HG03066 (cell line): ENCODE measurements around the gene LRRK1.
"Not testable (repeated sequence)": the region's sequence is repeated elsewhere in the genome, so short reads cannot be mapped to it uniquely, and the experiment has no call there.

ENCODE experiments used
- ATAC-seq: cut with Tn5 transposase; IDR thresholded peaks from one replicate; pipeline ENCODE4 v1.9.1; 2021; ENCODE audit warnings: low read depth; ENCODE audit not compliant: unreplicated experiment

The LRRK1 gene

DNA sequence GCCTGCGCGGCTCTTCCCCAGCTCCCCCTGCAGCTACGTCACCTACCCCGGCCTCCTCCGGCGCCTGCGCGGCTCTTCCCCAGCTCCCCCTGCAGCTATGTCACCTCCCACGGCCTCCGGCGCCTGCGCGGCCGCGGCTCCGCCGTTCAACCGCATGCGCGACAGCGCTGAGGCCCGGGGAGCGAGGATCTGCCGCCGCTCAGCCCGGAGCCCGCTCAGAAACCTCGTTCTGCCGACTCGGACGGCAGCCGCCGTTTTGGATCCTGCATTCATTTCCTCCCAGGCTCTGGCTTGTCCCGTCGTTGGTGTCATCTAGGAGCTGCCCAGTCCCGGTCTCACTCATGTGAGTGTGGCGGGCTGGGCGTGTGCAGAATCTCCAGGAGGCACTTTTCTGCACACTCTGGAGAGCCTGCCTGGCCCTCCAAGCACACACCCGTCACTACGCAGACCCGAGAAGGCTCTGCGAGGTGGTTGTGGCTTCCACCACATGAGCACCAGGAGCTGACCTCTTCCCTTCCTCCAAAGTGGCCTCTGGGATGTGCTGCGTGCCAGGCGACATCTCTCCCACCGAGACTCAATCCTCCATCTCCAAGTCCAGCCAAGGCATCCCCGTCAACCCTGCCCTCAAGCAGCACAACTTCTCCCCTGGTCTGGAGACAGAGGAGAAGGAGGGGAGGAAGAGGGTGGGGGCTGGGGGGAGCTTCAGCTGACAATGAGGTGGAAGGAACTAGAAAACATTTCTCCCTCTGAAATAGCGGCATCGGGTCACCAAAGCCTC, 167.4 kb downstream of the LRRK1 start:
- no peak for ATAC-seq

DNA sequence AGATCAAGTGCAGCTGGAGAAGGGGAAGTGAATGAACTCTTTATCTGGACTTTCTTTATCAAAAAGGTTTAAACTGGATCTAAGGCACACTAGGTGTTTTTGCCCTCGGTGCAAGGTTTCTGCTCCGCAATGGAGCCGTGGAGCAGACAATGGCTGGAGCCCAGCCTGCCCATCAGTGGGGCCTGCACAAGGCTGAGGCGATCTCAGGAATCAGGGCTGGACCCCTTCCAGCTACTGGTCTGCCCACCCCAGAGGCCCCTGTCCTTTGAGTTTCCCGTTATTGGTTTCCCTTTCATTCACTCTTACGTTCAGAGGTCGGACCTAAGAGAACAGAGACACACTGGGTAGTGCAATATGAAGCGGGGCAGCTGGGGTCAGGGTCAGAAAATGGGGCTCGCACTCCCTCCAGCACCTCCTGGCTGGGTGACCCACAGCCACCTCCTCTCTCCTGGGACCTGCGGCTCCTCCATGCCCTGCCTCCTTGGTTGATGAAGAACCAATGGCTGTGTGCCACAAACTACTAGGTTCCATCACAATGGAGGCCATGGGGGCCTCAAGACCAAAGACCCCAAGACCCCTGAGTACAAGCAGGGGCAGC, 168.1 kb downstream of the LRRK1 start:
- ATAC-seq = no peak

DNA sequence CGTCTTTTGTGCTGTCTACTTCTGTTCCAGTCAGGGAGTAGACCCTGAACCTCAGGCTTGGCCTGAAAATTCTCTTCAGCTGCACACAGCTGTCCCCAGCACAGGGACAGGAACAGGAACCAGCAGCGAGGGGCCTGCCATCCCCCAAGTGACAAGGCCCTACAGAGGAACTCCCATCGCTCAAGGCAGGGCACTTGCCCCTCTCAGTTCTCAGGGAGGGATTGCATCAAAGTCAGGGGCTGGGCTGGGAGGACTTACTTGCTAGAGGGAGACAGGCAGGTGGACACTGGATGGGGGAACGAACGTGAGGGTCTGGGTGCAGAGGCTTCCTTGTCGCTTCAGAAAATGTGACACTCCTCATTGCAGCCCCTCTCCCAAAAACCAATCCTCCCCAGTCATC, 169.1 kb downstream of the LRRK1 start:
- ATAC-seq = no peak

DNA sequence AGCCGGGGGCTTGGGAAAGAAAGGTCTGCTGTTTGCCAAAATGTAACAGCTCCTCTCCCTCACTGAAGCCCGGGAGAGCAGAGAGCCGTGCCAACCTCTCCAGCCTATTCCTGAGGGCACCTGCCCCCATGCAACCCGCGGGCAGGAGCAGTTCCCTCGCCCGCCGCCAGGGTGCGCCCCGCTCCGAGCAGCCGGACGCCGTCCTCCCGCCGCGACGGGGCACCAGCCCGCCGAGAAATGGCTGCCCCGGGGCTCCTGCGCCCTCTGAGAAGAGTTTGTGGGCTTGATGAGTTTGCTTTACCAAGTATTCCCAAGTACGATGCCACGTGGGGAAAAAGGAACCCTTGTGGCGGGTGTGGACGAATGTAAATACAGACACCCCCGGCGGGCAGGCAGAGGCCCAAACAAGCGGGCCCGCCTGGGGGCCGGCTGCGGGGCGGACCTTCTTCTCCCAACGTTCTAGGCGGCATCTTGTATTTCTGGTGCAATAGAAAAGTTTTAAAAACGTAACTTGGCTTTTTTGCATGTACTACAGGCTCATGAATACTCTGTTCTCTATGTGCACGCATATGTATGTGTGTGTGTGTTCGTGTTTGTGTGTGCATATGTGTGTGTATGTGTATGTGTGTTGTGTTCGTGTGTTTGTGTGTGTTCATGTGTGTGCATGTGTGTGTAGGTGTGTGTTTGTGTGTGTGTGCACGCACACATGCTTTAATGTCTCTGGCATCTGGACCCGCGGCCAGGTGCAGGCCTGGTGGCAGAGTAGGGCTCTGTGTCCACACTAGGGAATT, 169.8 kb downstream of the LRRK1 start:
- peak; percentile 78 for ATAC-seq

DNA sequence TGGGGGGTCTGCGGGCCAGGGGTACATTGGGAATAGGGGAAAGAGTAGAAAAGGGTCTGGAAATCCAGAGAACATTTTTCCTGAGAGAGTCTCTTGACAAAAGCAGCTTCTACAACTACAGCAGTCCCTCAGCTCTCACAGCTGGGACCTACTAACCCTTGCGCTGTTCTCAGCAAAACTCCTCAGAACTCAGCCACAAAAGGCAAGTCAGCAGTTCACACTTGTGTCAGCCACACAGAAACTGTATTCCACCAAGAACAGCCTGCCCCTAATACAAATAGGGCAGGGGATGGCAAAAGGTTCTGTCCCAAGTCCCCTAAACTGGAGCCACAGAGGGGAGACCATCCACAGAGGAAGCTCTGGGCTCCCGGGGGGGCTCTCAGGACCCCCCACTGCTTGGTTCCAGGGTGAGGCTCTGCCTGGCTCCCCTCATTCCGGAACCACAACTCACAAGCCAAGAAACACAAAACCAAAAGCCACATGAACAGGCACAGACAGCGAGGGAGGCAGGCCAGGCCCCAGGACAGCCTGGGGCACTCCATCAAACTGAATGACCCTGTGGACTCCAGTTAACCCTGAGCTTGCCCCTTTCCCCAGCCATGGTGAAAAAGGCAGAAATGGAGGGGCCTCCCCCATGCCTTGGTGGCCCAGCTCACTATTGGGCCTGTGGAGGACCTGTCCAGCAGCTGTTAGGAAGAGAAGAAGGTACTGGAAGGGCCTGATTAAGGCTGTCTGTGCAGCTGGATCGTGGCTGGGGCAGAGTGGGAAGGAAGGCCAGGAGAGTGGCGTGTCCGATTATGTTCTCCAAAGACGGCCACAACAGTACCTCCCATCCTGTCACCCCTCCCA, 170.6 kb downstream of the LRRK1 start:
- no peak for ATAC-seq

DNA sequence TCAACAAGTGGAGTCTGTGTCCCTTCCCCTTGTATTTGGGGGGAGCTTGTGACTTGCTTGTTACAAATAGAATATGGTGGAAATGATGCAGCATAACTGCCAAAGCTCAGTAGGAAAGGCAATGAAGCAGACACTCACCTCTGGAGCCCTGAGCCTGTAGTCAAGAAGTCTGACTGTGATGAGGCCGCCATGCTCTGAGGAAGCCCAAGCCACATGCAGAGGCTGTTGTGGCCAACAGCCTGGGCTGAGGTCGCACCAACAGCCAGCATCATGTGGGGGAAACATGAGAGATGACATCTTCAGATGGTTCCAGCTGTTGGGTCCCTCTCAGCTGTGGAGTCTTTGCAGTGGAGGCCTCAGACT, 171.3 kb downstream of the LRRK1 start:
- ATAC-seq = no peak

DNA sequence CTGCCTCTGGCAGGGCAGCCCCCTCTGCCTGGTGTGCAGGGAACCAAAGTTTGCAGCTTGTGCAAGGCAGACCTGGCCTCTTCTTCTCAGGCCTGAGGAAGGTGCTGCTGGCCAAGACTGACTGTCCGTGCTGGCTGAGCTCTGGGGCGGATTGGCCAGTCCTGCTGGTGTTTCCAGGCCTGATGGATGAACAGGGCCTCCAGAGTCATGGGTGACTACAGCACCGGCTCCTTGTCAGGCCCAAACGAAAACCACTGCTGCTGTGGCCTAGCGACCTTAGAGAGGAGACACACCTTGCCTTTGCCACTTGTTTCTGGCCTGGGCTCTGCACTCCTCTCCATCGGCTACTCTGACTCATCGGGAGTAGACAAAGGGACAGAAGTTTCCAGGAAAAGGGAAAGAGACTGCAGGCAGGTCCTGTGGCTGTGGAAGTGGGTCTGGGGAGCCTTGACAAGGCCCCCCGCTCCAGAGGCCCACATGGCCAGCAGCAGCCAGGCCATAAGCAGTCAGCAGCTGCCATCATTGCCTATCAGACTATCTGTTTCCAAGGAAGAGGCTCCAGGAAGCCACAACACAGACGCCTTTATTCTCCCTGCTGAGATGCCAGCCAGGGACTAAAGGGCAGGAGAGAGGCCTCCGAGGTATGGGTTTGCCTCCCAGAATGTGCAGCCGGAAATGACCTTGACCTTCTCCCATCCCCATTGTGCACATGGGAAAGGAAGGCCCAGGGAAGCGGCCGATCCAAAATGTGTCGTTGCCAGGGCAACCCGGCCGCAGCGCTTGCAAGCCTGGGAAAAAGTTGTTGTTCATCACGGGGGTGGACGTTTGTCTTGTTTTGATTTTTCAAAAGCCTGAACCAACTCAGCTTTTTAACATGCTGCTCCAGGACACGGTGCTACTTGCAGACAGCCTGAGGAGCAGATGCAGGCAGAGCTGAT, 172.2 kb downstream of the LRRK1 start:
- no peak for ATAC-seq

DNA sequence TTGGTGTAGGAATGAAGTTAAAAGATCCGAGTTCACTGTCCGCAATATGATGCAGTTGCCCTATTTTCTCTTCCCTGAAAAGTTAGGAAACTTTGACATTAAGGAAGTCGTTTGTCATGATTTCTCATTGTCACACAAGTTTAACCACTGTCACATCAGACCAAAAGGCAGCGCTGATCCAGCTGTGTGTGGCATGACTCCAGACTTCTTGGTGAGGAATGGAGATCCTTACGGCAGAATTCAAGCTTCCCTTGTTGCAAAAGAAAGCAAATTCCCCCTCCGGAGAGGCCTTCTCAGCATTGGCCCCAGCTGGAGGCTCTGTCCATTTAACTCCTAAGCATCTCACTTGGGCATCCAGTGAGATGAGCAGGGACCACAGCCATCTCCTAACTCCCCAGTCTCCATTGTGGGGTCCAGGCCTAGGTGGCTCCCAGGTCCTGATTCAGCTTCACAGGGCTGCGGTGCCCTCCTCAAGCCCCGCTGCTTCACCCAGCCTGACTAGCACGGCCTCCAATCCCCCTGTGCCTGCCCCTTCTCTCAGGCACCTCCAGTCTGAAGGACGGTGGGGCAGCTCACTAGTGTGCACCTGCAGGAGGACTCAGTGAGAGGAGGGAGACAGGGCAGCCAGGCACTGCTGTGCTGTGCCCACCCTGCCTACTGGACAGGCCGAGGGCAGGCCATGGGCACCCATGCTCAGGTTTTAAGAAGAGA, 173.2 kb downstream of the LRRK1 start:
- no peak for ATAC-seq

DNA sequence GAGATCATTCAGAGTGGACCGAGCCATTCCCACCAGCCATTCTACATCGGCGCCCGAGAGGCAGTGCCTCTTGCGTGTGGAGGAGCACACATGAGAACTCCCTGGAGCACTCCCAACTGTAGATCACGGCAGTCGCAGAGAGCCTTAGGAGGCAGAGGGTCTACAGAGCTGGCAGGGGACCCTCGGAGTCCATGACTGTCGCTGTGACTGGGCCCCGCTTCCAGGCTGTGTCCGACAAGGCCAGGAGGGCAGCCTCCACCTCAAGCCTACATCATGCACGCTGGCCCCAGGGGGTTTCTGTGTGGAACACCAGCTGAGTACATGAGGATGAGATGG, 173.7 kb downstream of the LRRK1 start:
- no peak for ATAC-seq

DNA sequence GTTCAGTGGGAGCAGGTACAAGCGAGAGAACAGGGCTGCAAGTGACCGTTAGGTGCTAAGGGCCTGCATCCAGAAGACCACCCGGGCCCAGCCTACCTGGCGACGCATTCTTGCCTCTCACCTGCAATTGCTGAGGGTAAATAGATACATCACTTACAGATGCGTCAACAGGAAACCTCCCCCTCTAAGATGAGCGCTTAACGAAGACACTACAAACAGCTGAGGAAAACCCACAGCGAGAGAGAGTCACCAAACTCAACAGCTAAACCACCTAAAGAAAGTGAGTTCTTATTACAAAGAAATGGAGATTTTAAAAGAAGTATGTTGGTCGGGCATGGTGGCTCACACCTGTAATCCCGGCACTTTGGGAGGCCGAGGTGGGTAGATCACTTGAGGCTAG, 174.8 kb downstream of the LRRK1 start:
- ATAC-seq = no peak

DNA sequence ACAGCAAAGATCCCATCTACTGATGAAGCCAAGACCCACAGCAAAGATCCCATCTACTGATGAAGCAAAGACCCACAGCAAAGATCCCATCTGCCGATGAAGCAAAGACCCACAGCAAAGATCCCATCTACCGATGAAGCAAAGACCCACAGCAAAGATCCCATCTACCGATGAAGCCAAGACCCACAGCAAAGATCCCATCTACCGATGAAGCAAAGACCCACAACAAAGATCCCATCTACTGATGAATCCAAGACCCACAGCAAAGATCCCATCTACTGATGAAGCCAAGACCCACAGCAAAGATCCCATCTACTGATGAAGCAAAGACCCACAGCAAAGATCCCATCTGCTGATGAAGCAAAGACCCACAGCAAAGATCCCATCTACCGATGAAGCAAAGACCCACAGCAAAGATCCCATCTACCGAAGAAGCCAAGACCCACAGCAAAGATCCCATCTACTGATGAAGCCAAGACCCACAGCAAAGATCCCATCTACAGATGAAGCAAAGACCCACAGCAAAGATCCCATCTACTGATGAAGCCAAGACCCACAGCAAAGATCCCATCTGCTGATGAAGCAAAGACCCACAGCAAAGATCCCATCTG, 176.7 kb downstream of the LRRK1 start:
- not testable (repeated sequence) for ATAC-seq

DNA sequence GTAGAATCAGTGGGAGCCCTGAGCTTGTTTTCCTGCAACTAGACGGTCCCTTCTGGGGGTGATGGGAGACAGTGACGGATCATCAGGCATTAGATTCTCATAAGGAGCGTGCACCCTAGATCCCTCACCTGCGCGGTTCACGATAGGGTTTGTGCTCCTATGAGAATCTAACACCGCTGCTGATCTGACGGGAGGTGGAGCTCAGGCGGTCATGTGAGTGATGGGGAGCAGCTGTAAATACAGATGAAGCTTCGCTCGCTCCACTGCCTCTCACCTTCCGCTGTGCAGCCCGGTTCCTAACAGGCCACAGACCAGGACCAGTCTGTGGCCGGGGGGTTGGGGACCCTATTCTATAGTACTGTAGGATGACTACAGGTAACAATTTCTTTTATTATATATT, 178.0 kb downstream of the LRRK1 start:
- ATAC-seq = no peak

DNA sequence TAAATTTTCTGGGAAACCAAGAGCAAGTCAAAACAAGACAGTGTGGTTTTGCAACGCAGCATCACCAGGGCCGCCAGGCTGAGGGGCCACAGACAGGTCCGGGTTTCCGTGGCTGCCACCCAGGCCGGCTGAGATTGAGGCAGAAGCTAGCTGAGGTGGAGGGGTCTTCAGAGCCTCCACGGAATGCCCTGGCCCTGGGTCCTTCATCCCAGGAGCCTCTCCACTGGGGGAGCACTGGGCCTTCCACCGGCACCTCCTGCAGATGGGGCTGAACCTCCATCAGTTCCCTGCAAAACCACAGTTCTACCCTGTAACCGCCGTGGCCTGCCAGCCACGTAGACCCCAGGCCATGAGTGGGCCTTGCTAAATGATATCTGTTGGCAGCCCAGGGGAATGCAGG, 180.0 kb downstream of the LRRK1 start:
- no peak for ATAC-seq

DNA sequence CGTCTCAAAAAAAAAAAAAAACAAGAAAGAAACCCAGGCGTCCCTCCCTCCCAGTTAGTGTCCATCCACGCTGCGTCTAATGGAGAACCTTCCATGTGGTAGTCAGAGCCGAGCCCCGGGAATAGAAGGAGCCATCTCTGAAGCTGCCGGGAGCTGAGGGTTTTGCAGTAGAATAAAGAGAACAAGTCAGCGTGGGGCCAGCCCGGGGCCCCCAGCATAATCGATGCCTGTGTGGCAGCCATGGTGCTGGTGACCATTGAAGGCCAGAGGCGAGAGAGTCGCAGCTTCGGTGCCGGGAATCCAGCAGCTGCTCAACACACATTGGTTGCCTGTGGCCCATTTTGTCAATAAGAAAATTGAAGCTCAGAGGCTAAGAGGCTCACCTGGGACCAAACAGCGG, 181.0 kb downstream of the LRRK1 start:
- ATAC-seq = no peak

DNA sequence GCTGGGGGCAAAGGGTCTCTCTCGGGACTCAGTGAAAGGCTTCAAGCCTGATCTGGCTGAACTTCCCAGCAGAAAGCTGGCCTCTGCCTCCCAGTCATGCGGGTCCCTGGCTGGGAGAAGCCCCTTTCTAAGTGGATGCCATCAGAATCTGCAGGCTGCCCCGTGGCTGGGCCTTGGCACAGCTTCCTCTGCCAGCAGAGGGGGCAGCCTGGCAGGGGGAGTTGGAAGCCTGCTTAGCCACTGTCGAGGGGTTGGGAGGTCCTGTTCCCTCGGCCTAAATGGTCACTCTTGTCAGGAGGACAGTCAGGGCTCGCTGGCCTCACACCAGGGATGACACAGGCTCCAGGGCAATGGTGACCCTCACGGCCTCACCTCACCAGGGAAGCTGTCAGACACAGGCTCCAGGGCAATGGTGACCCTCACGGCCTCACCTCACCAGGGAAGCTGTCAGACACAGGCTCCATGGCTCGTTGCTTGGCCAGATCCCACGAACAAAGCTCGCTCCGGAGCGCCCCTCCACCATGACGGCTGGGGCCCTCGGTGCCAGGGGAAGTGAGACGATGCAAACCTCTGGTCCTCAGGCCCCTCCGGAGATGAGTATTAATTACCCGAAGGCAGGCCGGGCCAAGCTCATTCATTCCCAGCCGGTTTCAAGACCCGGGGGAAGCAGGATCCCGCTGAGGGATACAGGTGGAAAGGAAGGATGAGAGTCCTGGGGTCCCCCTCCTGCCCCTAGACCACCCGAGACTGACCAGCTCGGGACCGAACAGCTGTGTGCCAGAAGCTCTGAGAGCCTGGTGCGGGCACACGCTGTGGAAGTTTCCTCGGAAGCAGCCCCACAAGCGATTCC, 181.7 kb downstream of the LRRK1 start:
- ATAC-seq = no peak

DNA sequence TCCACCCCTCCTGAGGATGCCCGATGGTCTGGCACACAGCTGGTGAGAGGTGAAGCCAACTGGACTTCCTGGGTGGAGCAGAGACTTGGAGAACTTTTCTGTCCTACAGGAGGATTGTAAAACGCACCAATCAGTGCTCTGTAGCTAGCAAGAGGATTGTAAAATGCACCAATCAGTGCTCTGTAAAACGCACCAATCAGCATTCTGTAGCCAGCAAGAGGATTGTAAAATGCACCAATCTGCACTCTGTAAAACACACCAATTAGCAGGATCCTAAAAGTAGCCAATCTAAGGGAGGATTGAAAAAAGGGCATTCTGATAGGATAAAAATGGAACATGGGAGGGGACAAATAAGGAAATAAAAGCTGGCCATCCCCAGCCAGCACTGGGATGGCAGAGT, 182.5 kb downstream of the LRRK1 start:
- no peak for ATAC-seq

DNA sequence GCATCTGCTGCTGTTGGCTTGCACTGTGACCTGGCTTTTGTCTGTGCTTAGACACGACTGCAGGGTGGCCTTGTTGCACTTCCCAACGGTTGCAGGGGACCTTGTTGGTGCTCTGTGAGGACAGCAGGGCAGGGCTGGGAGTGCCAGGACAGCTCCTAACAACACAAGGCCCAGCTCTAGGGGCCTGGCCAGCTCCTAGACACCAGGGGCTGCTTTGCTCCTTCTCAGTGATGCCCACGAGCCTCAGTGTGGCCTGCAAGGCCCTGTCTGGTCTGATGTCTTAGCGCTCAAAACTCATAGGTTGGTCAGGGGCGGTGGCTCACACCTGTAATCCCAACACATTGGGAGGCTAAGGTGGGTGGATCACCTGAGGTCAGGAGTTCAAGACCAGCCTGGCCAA, 183.6 kb downstream of the LRRK1 start:
- ATAC-seq = no peak

DNA sequence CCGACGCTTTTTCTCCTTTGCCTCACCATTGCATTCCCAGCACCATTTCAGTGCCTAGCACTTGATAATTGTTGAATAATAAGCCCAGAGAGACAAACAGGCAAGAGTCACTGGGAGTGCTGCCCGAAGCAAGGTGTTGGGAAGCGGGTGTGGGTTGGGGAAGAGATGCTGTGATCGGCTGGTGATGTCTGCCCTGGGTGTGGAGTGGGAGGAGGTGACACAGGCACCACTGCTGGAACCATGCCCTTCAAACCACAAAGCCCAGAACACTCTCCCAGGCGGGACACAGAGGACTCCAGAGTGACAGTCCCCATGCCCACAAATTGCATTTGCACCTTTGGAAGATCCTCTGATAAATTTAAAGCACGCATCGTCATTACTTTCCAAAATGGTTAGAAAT, 184.4 kb downstream of the LRRK1 start:
- no peak for ATAC-seq
